ENCODE results near the gene TCEA2.

Gene TCEA2

DNA sequence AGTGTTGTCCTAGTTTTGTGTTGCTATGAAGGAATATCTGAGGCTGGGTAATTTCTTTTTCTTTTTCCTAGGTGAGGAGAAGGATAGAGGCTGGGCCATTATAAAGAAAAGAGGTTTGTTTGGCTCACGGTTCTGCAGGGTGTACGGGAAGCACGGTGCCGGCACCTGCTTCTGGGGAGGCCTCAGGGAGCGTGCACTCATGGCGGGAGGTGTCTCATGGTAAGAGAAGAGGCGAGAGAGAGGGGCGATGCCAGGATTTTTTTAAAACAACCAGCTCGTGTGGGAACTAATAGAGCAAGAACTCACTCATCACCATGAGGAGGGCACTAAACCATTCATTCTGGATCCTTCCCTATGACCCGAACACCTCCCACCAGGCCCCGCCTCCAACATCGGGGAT is 58.6 kb downstream of the TCEA2 start:
- no peak for DNase-seq (ENCODE audit: low read depth in 1 of 2, low spot score in 1 of 2)
